GM21528 (cell line): ENCODE measurements around the gene SLC22A23.

Source experiments
- ATAC-seq: cut with Tn5 transposase; IDR thresholded peaks from one replicate; pipeline ENCODE4 v1.9.1; 2021; ENCODE audit warnings: mild to moderate bottlenecking, moderate library complexity; ENCODE audit not compliant: unreplicated experiment, low FRiP score

SLC22A23 gene

GRCh38 chr6:3356824-3357420 lies 99.9 kb downstream of the SLC22A23 start:
- no peak for ATAC-seq

GRCh38 chr6:3356056-3356823 lies 100.6 kb downstream of the SLC22A23 start:
- no peak for ATAC-seq

GRCh38 chr6:3355358-3356055 lies 101.3 kb downstream of the SLC22A23 start:
- no peak for ATAC-seq

GRCh38 chr6:3355011-3355357 lies 101.9 kb downstream of the SLC22A23 start:
- ATAC-seq: no peak

- no peak for ATAC-seq
Observed at GRCh38 chr6:3353939-3354338, 102.9 kb downstream of the SLC22A23 start.

GRCh38 chr6:3353213-3353903 lies 103.5 kb downstream of the SLC22A23 start:
- ATAC-seq: no peak

- no peak for ATAC-seq
Observed at GRCh38 chr6:3352678-3353077, 104.2 kb downstream of the SLC22A23 start.

GRCh38 chr6:3351829-3352524 lies 104.9 kb downstream of the SLC22A23 start:
- ATAC-seq: no peak

- no peak for ATAC-seq
Observed at GRCh38 chr6:3351105-3351676, 105.7 kb downstream of the SLC22A23 start.

GRCh38 chr6:3350252-3350796 lies 106.5 kb downstream of the SLC22A23 start:
- ATAC-seq: no peak

GRCh38 chr6:3349388-3350251 lies 107.2 kb downstream of the SLC22A23 start:
- ATAC-seq: no peak

GRCh38 chr6:3348821-3349220 lies 108.0 kb downstream of the SLC22A23 start:
- ATAC-seq: no peak

- no peak for ATAC-seq
Observed at GRCh38 chr6:3347826-3348225, 109.0 kb downstream of the SLC22A23 start.

- ATAC-seq: no peak
Observed at GRCh38 chr6:3347247-3347646, 109.6 kb downstream of the SLC22A23 start.

GRCh38 chr6:3346476-3346875 lies 110.4 kb downstream of the SLC22A23 start:
- no peak for ATAC-seq

- ATAC-seq: no peak
Observed at GRCh38 chr6:3345836-3346235, 111.0 kb downstream of the SLC22A23 start.

- no peak for ATAC-seq
Observed at GRCh38 chr6:3343089-3343883, 113.6 kb downstream of the SLC22A23 start.

- ATAC-seq: no peak
Observed at GRCh38 chr6:3341467-3341866, 115.4 kb downstream of the SLC22A23 start.
